Measurements from ENCODE around the gene G0S2.

Gene G0S2

GRCh38 chr1:209721323-209721722 lies 46.1 kb downstream of the G0S2 start:
- DNase-seq: no peak

DNA sequence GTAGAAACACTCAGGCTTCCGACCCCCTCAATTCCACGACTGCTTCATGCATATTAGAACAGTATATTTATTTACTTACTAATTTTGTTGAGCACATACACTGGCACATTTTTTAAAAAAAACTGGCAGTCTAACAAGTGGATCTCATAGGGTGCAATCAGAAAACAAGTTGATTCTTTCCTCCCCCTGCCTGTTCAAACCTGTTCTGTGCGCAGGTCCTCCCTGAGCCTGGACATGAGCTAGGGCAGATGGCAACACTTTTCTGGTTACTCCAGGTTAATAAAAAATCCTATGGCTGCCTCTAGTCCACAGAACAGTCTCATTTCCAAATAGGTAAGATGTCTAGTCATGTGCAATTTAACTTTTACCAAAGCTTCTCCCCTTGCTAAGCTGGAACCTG lies 48.1 kb downstream of the G0S2 start:
- no peak for DNase-seq

DNA sequence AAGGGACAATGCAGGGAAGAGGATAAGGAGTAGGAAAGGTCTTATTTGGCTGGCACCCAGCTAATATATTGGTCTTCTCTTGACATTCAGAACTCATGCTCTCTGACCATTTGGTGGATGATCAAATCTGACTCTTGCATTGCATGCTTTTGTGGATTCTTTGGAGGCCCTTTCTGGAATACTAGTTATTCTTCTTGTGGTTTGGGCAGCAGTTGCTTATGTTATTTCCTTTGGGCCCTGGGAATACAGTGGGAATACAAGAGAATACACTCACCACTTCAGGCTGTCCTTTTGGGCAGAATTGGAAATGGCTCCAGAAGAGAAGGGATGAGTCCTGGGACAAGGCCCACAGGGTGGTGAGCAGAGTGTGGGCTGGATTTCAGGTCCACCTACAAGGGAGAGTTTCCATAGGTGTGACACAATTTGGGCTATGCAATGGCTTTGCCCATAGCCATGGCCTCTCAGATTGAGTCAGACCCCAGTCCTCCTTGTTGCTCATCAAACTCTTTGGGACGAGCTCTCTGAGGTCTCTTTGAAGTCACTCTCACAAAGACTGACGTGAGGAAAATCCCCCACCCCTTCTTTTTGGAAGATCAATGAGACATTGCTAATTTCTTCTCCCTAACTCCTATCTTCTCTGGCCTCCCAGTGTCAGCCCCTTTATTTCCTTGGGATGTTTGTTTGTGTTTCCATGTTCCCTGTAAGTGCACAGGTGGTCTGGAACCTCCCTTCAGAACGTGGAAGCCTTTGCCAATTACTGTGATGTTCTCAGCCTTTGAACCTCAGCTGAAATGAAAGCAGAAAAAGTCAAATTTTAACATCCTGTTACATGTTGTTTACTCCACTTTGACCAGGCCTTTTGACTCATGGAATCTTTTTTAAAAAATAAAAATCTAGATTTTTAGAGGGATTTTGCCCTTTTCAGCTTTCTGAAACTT lies 48.8 kb downstream of the G0S2 start:
- no peak for DNase-seq
